GM23248 (cell line): Measurements from ENCODE around the gene FHOD3.

Experiments
- EZH2 ChIP-seq: fragments of 200-600 bp; sonication (generic); IDR thresholded peaks from 2 replicates; pipeline ENCODE4 v1.6.1; 2018; ENCODE audit warnings: antibody characterized with exemption, mild to moderate bottlenecking; ENCODE audit not compliant: insufficient read depth, poor library complexity, severe bottlenecking
- EZH2phosphoT487 ChIP-seq: fragments of 200-600 bp; sonication (generic); IDR thresholded peaks from 2 replicates; pipeline ENCODE4 v1.6.1; 2018; ENCODE audit warnings: antibody characterized with exemption, moderate library complexity, mild to moderate bottlenecking, low read depth; ENCODE audit not compliant: insufficient read depth

DNA sequence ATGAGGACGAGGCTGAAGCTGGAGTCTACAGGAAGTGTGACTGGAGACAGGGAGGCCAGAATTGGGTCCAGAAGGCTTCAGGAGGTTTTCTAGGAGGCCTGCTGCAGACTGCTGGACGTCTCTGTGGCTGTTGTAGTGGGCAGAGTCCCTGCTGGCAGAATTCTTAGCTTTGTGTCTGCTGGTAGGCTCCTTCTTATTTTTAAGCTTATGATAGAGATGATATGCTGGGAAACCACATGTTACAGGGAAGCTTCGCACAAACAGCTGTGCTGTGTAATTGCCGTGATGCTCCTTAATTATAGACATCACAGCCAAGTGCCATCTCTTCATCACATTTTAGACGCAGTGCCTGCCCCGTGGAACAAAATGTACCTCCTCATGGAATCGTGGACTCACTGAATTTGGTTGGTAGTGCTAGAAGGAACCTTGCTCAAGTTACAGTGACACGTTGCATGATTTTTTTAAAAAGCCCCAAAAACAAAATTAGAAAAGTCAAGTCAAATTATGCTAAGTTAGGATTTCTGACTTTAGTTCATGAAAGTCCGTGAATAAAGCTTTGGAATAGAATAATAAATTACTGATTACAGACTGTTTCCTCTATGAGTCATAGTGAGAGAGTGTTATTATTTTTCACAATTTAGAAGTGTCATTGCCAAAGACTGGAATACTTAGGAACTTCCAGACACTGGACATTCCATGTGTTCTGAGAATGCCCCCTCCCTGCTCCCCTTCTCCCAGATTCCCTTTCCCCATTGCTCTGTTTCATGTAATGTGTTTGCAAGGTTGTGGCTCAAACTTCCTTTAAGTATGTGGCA lies 144.1 kb downstream of the FHOD3 start:
- TF ChIP-seq EZH2: no peak
- no peak for TF ChIP-seq EZH2phosphoT487
